NCI-H1930 (cell line): ENCODE results near the gene CMTM3.
"Not testable (repeated sequence)": the region's sequence is repeated elsewhere in the genome, so short reads cannot be mapped to it uniquely, and the experiment has no call there.

Source experiments
- DNase-seq, 2 experiments: peaks; one replicate each; lab custom pipeline; 2025; lab: John Stamatoyannopoulos, UW

Gene CMTM3

GRCh38 chr16:66609139-66609510 is 4.6 kb downstream of the CMTM3 start:
- no peak for DNase-seq

- no peak for DNase-seq
These were observed 5.8 kb downstream of the CMTM3 start for GRCh38 chr16:66610111-66610820.

DNA sequence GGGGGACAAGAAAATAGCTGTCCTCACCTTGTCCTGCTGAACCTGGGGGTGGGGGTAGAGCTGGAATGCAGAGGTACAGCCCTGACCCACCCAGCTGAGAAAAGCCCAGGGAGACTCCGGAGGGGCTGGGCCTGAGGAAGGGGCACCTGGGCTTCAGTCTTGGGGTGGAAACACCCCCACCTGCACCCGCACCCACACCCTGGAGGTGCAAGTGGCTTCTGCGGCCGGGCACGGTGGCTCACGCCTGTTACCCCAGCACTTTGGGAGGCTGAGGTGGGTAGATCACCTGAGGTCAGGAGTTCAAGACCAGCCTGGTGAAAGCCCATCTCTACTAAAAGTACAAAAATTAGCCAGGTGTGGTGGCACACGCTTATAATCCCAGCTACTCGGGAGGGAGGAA is 7.4 kb downstream of the CMTM3 start:
- DNase-seq: not testable (repeated sequence)

DNA sequence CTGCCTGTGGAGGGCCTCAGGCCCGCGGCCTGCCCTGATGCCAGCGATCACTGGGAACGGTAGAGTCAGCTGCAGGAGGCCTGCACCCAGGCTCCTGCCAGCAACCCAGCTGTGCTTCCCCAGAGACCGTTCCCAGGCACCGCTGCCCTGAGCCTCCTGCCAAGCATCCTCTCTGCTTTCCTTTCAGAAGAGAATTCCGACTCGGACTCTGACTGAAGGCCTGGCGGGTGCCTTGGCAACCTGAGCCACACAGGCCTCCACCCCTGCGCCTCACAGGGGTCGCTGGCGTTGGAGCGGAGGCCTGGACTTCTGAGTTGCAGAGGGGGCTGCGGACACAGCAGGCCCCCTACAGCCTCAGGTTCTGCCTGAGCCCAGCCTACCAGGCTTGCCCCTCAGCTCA is 7.9 kb downstream of the CMTM3 start:
- no peak for DNase-seq

DNA sequence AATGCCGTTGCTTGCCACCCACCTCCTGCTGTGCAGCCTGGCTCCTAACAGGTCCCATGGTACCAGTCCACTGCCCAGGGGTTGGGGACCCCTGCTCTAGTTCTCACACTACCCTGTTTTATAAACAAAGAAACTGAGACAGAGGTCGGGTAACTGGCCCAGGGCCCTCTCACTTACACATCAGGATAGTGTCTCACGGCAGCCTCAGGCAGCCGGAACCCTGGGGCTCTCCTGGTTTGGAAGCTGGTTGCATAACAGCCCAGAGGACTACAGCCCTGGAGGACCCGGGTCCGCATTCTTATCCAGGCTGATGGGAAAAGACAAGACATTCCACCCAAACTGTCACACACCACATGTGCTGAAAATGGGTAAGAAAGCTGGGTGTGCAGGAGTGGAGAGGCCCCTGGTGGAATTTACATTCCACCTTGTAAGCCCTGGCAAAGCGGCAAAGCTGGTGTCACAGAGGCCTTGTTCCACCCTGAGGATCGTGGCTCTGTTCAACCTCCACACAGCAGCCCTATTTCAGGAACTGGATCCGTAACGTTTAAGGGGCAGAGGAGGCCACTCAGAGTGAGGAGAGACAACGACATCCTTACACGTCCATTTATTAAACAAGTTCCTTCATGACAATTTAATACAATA is 9.8 kb downstream of the CMTM3 start:
- no peak for DNase-seq

- DNase-seq: no peak
These were observed 11.7 kb downstream of the CMTM3 start for GRCh38 chr16:66616169-66616568.

- DNase-seq: no peak
These were observed 12.1 kb downstream of the CMTM3 start for GRCh38 chr16:66616592-66616991.

DNA sequence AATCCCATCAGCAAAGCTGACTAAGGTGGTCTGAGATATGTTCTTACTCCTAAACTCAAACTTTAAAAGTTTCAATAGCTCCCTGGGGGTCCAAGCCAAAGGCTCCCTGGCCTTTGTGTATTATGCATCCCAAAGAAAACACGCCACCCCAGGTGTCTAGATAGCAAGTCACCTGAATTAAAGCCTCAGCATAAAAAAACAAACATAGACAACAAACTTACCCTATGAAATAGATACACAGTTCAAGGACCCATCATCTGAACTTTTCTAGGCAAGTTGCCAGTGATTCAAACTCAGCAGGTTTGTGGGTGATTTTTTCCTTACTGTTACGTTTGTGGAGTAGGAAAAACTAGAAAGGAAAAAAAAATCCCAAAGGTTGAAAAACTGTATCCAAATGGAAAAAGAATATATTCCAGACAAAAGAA is 12.5 kb downstream of the CMTM3 start:
- DNase-seq: no peak

DNA sequence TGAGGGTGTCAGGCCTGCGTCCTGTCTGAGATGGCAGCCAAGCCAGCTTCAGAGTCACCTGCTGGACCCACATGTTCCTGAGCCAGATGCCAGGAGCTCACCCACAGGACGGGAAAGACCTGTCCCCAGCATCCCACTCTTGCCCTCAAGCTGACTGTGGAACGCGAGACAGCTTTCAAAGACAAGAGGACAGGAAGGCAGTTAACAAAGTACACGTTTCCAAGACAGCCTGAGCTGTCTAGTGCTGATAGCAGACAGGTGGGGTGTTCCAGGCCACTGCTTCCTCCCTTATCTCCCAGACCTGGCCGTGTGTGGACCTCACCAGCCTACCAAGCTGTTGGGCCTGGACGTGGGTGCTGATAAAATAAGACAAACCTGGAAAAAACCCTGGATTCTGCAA is 13.2 kb downstream of the CMTM3 start:
- DNase-seq: no peak

- DNase-seq: no peak
These were observed 14.3 kb downstream of the CMTM3 start for GRCh38 chr16:66618588-66619375.

DNA sequence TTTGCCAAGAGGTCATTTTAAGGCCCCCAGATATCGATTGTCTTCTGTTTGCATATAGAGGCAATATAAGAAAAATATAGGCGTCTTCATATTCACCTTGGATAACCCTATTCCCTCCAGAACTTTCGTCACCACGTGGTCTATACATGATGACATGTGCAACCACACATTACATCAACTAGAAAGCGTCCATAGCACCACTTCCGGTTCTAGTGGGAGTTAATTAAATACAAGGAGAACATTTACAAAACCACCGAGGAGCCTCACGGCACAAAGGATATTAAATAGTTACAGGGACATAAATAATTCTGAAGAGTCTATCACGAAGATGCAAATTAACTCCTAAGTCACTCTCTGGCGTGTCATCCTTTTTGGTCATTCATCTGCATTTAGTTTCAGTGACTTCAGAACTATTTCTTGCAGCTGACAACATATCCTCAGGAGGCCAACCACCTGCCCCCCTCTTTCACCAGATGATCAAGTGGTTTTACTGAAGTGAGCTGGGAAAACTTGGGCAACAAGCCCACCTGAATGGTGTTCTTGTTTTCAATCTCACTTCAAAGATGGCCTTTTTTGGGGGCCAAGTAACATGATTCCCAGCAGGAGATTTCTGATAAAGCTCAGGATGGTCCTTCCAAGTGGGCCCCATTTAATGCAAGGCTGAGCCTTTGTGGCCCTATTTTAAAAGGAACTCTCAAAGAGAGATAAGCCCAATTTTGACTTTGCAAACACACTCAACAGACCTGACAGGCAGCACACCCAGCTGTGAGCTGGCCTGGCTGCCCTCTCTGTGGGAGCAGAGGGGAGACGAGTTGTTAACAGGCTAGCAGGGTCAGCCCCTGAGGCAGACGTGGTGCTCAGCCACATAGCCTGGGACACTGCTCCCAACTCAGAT is 15.3 kb downstream of the CMTM3 start:
- no peak for DNase-seq

GRCh38 chr16:66620429-66620795 is 15.9 kb downstream of the CMTM3 start:
- no peak for DNase-seq

DNA sequence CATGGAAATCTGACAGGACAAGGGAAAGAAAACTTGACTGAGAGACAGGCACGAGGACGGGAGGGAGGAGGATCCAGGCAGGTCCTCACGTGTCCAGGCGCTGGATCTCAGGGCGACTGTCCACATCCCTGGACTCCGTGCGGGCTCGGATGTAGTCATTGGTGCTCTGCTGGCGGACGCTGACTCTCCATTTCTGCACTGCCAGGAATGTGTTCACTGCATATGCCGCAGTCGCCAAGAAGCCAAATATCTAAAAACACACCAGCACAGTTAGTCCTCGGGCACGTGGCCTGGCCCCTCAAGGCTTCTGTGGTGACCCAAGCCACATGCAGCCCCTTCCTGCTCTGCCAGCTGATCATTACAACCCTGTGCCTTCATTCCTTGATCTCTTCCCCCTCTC is 17.5 kb downstream of the CMTM3 start:
- DNase-seq: no peak

DNA sequence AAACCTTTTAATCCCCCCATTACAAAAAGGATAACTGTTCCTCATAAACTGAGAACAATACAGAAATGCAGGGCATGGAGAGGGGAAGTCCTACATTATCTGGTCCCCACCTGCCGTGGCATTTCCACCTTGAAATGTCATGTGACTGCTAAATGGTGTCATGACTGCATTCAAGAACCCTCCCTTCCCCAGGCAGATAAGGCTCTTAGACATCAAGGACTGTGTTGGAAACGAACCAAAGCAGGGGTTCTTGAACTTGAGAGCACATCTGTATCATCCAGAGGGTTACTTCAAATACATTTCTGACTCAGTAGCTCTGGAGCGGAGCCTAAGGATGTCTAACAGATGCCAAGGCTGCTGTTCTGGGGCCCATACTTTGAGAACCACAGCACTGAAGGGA is 18.4 kb downstream of the CMTM3 start:
- no peak for DNase-seq

GRCh38 chr16:66623755-66624154 is 19.3 kb downstream of the CMTM3 start:
- DNase-seq: no peak

- DNase-seq: not testable (repeated sequence)
These were observed 23.3 kb downstream of the CMTM3 start for GRCh38 chr16:66627611-66628378.

- no peak for DNase-seq
These were observed 25.4 kb downstream of the CMTM3 start for GRCh38 chr16:66629856-66630255.

GRCh38 chr16:66630561-66631260 is 26.2 kb downstream of the CMTM3 start:
- DNase-seq: not testable (repeated sequence)

- DNase-seq: not testable (repeated sequence)
These were observed 27.1 kb downstream of the CMTM3 start for GRCh38 chr16:66631558-66631957.

DNA sequence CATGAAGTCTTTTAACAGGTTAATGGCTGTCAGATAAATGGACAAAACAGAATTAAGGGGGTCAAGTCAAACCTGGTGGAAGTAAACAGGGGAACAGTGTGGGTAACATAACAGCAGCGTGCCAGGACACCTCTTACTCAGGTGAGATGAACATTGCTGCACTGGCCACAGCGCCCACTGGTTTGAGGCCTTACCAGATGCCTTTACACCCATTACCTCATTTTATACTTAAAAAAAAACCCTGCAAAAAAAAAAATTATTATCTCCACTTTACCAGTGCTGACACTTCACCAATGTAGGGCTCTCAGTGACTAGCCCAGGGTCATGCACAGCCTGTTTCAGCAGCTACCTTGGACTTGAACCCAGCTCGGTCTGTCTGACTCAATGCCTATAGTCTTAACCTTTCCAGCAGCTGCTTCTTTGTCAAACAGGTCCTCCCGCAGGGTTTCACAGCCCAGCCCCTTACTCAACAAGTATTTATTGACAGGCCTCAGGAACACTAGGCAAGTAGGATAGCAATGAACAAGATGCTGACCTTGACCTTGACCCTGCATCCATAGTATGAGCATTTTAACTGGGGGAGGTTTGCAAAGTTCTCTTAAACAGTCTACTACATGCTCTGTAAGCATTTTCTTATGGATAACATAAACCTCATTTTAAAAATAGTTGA is 30.2 kb downstream of the CMTM3 start:
- DNase-seq: no peak
